ENCODE measurements around the gene ADGRL2.

ADGRL2 gene

GRCh38 chr1:81800695-81801650 is at the start of gene ADGRL2:
TSS of gene ADGRL2 (plus strand) at chr1:81800934. CDS start at chr1:81836985, 36,051 bp downstream.
- DNase-seq (ENCODE audit: low spot score), result no peak

- DNase-seq (ENCODE audit: low spot score), result no peak
Observed at GRCh38 chr1:81752840-81753239, 47.9 kb upstream of the ADGRL2 start.

- no peak for DNase-seq (ENCODE audit: low spot score)
Observed at GRCh38 chr1:81754424-81754823, 46.3 kb upstream of the ADGRL2 start.

- no peak for DNase-seq (ENCODE audit: low spot score)
Observed at GRCh38 chr1:81756872-81757271, 43.9 kb upstream of the ADGRL2 start.

- DNase-seq (ENCODE audit: low spot score), result no peak
Observed at GRCh38 chr1:81757398-81758020, 43.2 kb upstream of the ADGRL2 start.

- no peak for DNase-seq (ENCODE audit: low spot score)
Observed at GRCh38 chr1:81758181-81758580, 42.6 kb upstream of the ADGRL2 start.

GRCh38 chr1:81760477-81761097 is 40.1 kb upstream of the ADGRL2 start:
- DNase-seq (ENCODE audit: low spot score), result no peak

- no peak for DNase-seq (ENCODE audit: low spot score)
Observed at GRCh38 chr1:81775510-81775909, 25.2 kb upstream of the ADGRL2 start.

- DNase-seq (ENCODE audit: low spot score), result no peak
Observed at GRCh38 chr1:81780705-81781454, 19.9 kb upstream of the ADGRL2 start.

- no peak for DNase-seq (ENCODE audit: low spot score)
Observed at GRCh38 chr1:81781749-81782148, 19.0 kb upstream of the ADGRL2 start.

GRCh38 chr1:81792184-81792583 is 8.6 kb upstream of the ADGRL2 start:
- no peak for DNase-seq (ENCODE audit: low spot score)

- DNase-seq (ENCODE audit: low spot score), result no peak
Observed at GRCh38 chr1:81797701-81798100, 3.0 kb upstream of the ADGRL2 start.

GRCh38 chr1:81799939-81800694 is 617 bp upstream of the ADGRL2 start:
- no peak for DNase-seq (ENCODE audit: low spot score)

- DNase-seq (ENCODE audit: low spot score), result no peak
Observed at GRCh38 chr1:81801651-81802456, 1.1 kb downstream of the ADGRL2 start.

GRCh38 chr1:81802457-81802706 is 1.6 kb downstream of the ADGRL2 start:
- DNase-seq (ENCODE audit: low spot score), result no peak

GRCh38 chr1:81802707-81803430 is 2.1 kb downstream of the ADGRL2 start:
- no peak for DNase-seq (ENCODE audit: low spot score)

GRCh38 chr1:81803431-81804110 is 2.8 kb downstream of the ADGRL2 start:
- DNase-seq (ENCODE audit: low spot score), result no peak

- no peak for DNase-seq (ENCODE audit: low spot score)
Observed at GRCh38 chr1:81804312-81804711, 3.6 kb downstream of the ADGRL2 start.

Data from COLO829 (cell line).